ENCODE data around the gene MCIDAS.
A peak's percentile ranks its signal among the peaks of the same experiment; 100 is the strongest.

MCIDAS gene

GRCh38 chr5:55218967-55219366 is 8.1 kb downstream of the MCIDAS start:
- peaks cover 62% of the 10 kb centered on the region for H3K27me3 Mint-ChIP-seq
- peaks cover 5% of the 10 kb centered on the region for H3K36me3 Mint-ChIP-seq (ENCODE audit: insufficient read depth)
- peaks cover 10% of the 10 kb centered on the region for H3K4me1 Mint-ChIP-seq
- ATAC-seq (replicated peaks; ENCODE audit: extremely low read depth, poor library complexity, severe bottlenecking) (no peak), DNase-seq (ENCODE audit: low spot score in 2 of 2) (no peak)
- no peaks in the 10 kb centered on the region for H3K9me3 Mint-ChIP-seq
- no peak overlapping the region for H3K4me3 Mint-ChIP-seq
- no peak overlapping the region for H3K27ac Mint-ChIP-seq (ENCODE audit: low read depth)

- Mint-ChIP-seq H3K4me3 (no peak overlapping the region), H3K4me1 (peaks cover 5% of the 10 kb centered on the region), H3K36me3 (ENCODE audit: insufficient read depth) (no peaks in the 10 kb centered on the region), H3K27ac (ENCODE audit: low read depth) (no peak overlapping the region), H3K9me3 (no peaks in the 10 kb centered on the region), H3K27me3 (peaks cover 28% of the 10 kb centered on the region)
- DNase-seq (ENCODE audit: low spot score in 2 of 2) (no peak), ATAC-seq (replicated peaks; ENCODE audit: extremely low read depth, poor library complexity, severe bottlenecking) (no peak)
These were observed 15.8 kb downstream of the MCIDAS start for GRCh38 chr5:55211184-55211874.

- Mint-ChIP-seq H3K27ac (ENCODE audit: low read depth) (no peak overlapping the region), H3K27me3 (peaks cover 66% of the 10 kb centered on the region), H3K9me3 (no peaks in the 10 kb centered on the region), H3K36me3 (ENCODE audit: insufficient read depth) (no peaks in the 10 kb centered on the region), H3K4me1 (peaks cover 5% of the 10 kb centered on the region), H3K4me3 (no peak overlapping the region)
- no peak for DNase-seq (ENCODE audit: low spot score in 2 of 2)
- ATAC-seq (replicated peaks; ENCODE audit: extremely low read depth, poor library complexity, severe bottlenecking): no peak
These were observed 22.1 kb downstream of the MCIDAS start for GRCh38 chr5:55205001-55205400.

- H3K4me1 Mint-ChIP-seq: no peaks in the 10 kb centered on the region
- H3K4me3 Mint-ChIP-seq: no peak overlapping the region
- H3K36me3 Mint-ChIP-seq (ENCODE audit: insufficient read depth): no peaks in the 10 kb centered on the region
- H3K27me3 Mint-ChIP-seq: peaks cover 93% of the 10 kb centered on the region
- H3K27ac Mint-ChIP-seq (ENCODE audit: low read depth): no peak overlapping the region
- ATAC-seq (replicated peaks; ENCODE audit: extremely low read depth, poor library complexity, severe bottlenecking) (no peak), DNase-seq (ENCODE audit: low spot score in 2 of 2) (no peak)
- H3K9me3 Mint-ChIP-seq: no peaks in the 10 kb centered on the region
These were observed 36.0 kb downstream of the MCIDAS start for GRCh38 chr5:55191165-55191564.

GRCh38 chr5:55188656-55189540 is 38.2 kb downstream of the MCIDAS start:
- Mint-ChIP-seq H3K4me1 (no peaks in the 10 kb centered on the region), H3K27me3 (peaks cover 93% of the 10 kb centered on the region), H3K4me3 (no peak overlapping the region), H3K36me3 (ENCODE audit: insufficient read depth) (no peaks in the 10 kb centered on the region), H3K27ac (ENCODE audit: low read depth) (no peak overlapping the region), H3K9me3 (no peaks in the 10 kb centered on the region)
- DNase-seq (ENCODE audit: low spot score in 2 of 2) (no peak), ATAC-seq (replicated peaks; ENCODE audit: extremely low read depth, poor library complexity, severe bottlenecking) (no peak)

GRCh38 chr5:55187370-55187769 is 39.7 kb downstream of the MCIDAS start:
- H3K4me1 Mint-ChIP-seq: no peaks in the 10 kb centered on the region
- H3K4me3 Mint-ChIP-seq: no peak overlapping the region
- no peak for DNase-seq (ENCODE audit: low spot score in 2 of 2)
- ATAC-seq (replicated peaks; ENCODE audit: extremely low read depth, poor library complexity, severe bottlenecking): no peak
- no peaks in the 10 kb centered on the region for H3K9me3 Mint-ChIP-seq
- H3K27ac Mint-ChIP-seq (ENCODE audit: low read depth): no peak overlapping the region
- H3K36me3 Mint-ChIP-seq (ENCODE audit: insufficient read depth): no peaks in the 10 kb centered on the region
- peaks cover 87% of the 10 kb centered on the region for H3K27me3 Mint-ChIP-seq

- ATAC-seq (replicated peaks; ENCODE audit: extremely low read depth, poor library complexity, severe bottlenecking) (no peak), DNase-seq (ENCODE audit: low spot score in 2 of 2) (no peak)
- Mint-ChIP-seq H3K36me3 (ENCODE audit: insufficient read depth) (no peaks in the 10 kb centered on the region), H3K4me1 (peaks cover 15% of the 10 kb centered on the region), H3K4me3 (no peak overlapping the region), H3K27ac (ENCODE audit: low read depth) (no peak overlapping the region), H3K9me3 (no peaks in the 10 kb centered on the region), H3K27me3 (peaks cover 90% of the 10 kb centered on the region)
These were observed 47.1 kb downstream of the MCIDAS start for GRCh38 chr5:55180016-55180415.

- no peak overlapping the region for H3K27ac Mint-ChIP-seq (ENCODE audit: low read depth)
- no peaks in the 10 kb centered on the region for H3K9me3 Mint-ChIP-seq
- DNase-seq (ENCODE audit: low spot score in 2 of 2): no peak
These were observed 50.0 kb downstream of the MCIDAS start for GRCh38 chr5:55177078-55177477.

GRCh38 chr5:55176176-55176818 is 50.8 kb downstream of the MCIDAS start:
- peaks cover 34% of the 10 kb centered on the region for H3K4me1 Mint-ChIP-seq
- H3K4me3 Mint-ChIP-seq: peak overlapping the region; percentile 21
- H3K9me3 Mint-ChIP-seq: no peaks in the 10 kb centered on the region
- H3K36me3 Mint-ChIP-seq (ENCODE audit: insufficient read depth): peaks cover 7% of the 10 kb centered on the region
- H3K27ac Mint-ChIP-seq (ENCODE audit: low read depth): no peak overlapping the region
- DNase-seq (ENCODE audit: low spot score in 2 of 2) (no peak), ATAC-seq (replicated peaks; ENCODE audit: extremely low read depth, poor library complexity, severe bottlenecking) (no peak)
- H3K27me3 Mint-ChIP-seq: peaks cover 87% of the 10 kb centered on the region

More at GRCh38 chr5:55177078-55177477, 50.0 kb downstream of the MCIDAS start:
- no peak overlapping the region for H3K4me3 Mint-ChIP-seq
- peaks cover 95% of the 10 kb centered on the region for H3K27me3 Mint-ChIP-seq
- no peak for ATAC-seq (replicated peaks; ENCODE audit: extremely low read depth, poor library complexity, severe bottlenecking)
- peaks cover 7% of the 10 kb centered on the region for H3K36me3 Mint-ChIP-seq (ENCODE audit: insufficient read depth)
- peaks cover 34% of the 10 kb centered on the region for H3K4me1 Mint-ChIP-seq

GRCh38 chr5:55175781-55176175 is 51.3 kb downstream of the MCIDAS start:
- ATAC-seq (replicated peaks; ENCODE audit: extremely low read depth, poor library complexity, severe bottlenecking): no peak
- H3K4me1 Mint-ChIP-seq: peaks cover 34% of the 10 kb centered on the region
- H3K27ac Mint-ChIP-seq (ENCODE audit: low read depth): no peak overlapping the region
- DNase-seq (ENCODE audit: low spot score in 2 of 2): no peak
- H3K36me3 Mint-ChIP-seq (ENCODE audit: insufficient read depth): peaks cover 7% of the 10 kb centered on the region
- H3K4me3 Mint-ChIP-seq: peak overlapping the region; percentile 21
- H3K27me3 Mint-ChIP-seq: peaks cover 82% of the 10 kb centered on the region
- no peaks in the 10 kb centered on the region for H3K9me3 Mint-ChIP-seq

GRCh38 chr5:55173687-55174230 is 53.4 kb downstream of the MCIDAS start:
- Mint-ChIP-seq H3K27ac (ENCODE audit: low read depth) (peak overlapping the region; percentile 11), H3K27me3 (peaks cover 76% of the 10 kb centered on the region), H3K9me3 (no peaks in the 10 kb centered on the region), H3K4me3 (peak overlapping the region; percentile 70), H3K4me1 (peaks cover 34% of the 10 kb centered on the region), H3K36me3 (ENCODE audit: insufficient read depth) (peaks cover 7% of the 10 kb centered on the region)
- ATAC-seq (replicated peaks; ENCODE audit: extremely low read depth, poor library complexity, severe bottlenecking): peak; percentile 11
- DNase-seq (ENCODE audit: low spot score in 2 of 2): no peak

- peak within 1 kb of the TSS; percentile 70 for H3K4me3 Mint-ChIP-seq
- H3K9me3 Mint-ChIP-seq: no peaks in the 10 kb centered on the region
- peaks cover 76% of the 10 kb centered on the region for H3K27me3 Mint-ChIP-seq
- H3K36me3 Mint-ChIP-seq (ENCODE audit: insufficient read depth): peaks cover 7% of the 10 kb centered on the region
- H3K4me1 Mint-ChIP-seq: peaks cover 34% of the 10 kb centered on the region
- peak within 1 kb of the TSS; percentile 55 for H3K27ac Mint-ChIP-seq (ENCODE audit: low read depth)
- DNase-seq (ENCODE audit: low spot score in 2 of 2): peak; percentile 37 to 57
- peak; percentile 69 for ATAC-seq (replicated peaks; ENCODE audit: extremely low read depth, poor library complexity, severe bottlenecking)
These were observed 54.0 kb downstream of the MCIDAS start, which contains the start of gene CDC20B for GRCh38 chr5:55172937-55173686. CDC20B (minus strand) TSS chr5:55173177; CDS start chr5:55173000, 177 bp downstream.

Data from central memory CD8-positive, alpha-beta T cell (primary cell).